GM08714 (cell line): ENCODE measurements around the gene RNF144B.
"Not testable (repeated sequence)": the region's sequence is repeated elsewhere in the genome, so short reads cannot be mapped to it uniquely, and the experiment has no call there.

Experiments
- H3K4me3 ChIP-seq: fragments of 200-500 bp; sonication (Bioruptor generic); 2 replicates; pipeline ENCODE4 v1.5.1; 2014; ENCODE audit warnings: mild to moderate bottlenecking, low read length, inconsistent platforms
- ZNF274 ChIP-seq: IDR thresholded peaks from 2 replicates; pipeline ENCODE4 v1.6.1; 2012; ENCODE audit warnings: mild to moderate bottlenecking, low read depth, low read length

RNF144B gene

DNA sequence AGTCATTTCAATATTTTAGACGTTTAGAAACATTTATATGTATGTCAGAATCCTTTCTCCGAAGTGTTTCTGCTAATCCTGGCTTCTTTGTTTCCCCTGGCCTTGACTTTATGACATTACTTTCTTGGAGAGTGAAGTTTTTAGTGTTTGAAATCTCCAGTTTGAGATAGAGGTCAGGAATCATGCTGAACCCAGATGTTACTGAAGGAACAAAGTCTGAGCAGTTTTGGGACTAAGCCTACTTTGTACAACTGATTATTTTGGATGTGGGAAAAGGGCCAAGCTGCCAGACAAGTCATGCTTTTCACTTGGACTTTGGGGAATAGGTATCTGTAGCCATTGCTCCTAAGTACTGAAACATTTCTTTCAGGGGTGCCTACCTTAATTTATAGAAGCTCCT, 2.3 kb downstream of the RNF144B start:
- TF ChIP-seq ZNF274: no peak
- H3K4me3 ChIP-seq: no peak overlapping the region

- TF ChIP-seq ZNF274: no peak
These were observed 3.3 kb downstream of the RNF144B start for GRCh38 chr6:18390476-18390875.

GRCh38 chr6:18391023-18391422, 3.9 kb downstream of the RNF144B start:
- no peak overlapping the region for H3K4me3 ChIP-seq
- no peak for TF ChIP-seq ZNF274

More at GRCh38 chr6:18390476-18390875, 3.3 kb downstream of the RNF144B start:
- H3K4me3 ChIP-seq: no peak overlapping the region

GRCh38 chr6:18392346-18392877, 5.3 kb downstream of the RNF144B start:
- H3K4me3 ChIP-seq: no peak overlapping the region
- TF ChIP-seq ZNF274: no peak

GRCh38 chr6:18393698-18394097, 6.5 kb downstream of the RNF144B start:
- TF ChIP-seq ZNF274: no peak
- no peak overlapping the region for H3K4me3 ChIP-seq

GRCh38 chr6:18395177-18395855, 8.2 kb downstream of the RNF144B start:
- H3K4me3 ChIP-seq: no peak overlapping the region

GRCh38 chr6:18395856-18396197, 8.7 kb downstream of the RNF144B start:
- TF ChIP-seq ZNF274: no peak
- no peak overlapping the region for H3K4me3 ChIP-seq

More at GRCh38 chr6:18395177-18395855, 8.2 kb downstream of the RNF144B start:
- TF ChIP-seq ZNF274: no peak

- no peak for TF ChIP-seq ZNF274
- H3K4me3 ChIP-seq: no peak overlapping the region
These were observed 10.6 kb downstream of the RNF144B start for GRCh38 chr6:18397701-18398100.

GRCh38 chr6:18398225-18398624, 11.1 kb downstream of the RNF144B start:
- H3K4me3 ChIP-seq: not testable (repeated sequence)

GRCh38 chr6:18400831-18401446, 13.8 kb downstream of the RNF144B start:
- no peak overlapping the region for H3K4me3 ChIP-seq
- no peak for TF ChIP-seq ZNF274

DNA sequence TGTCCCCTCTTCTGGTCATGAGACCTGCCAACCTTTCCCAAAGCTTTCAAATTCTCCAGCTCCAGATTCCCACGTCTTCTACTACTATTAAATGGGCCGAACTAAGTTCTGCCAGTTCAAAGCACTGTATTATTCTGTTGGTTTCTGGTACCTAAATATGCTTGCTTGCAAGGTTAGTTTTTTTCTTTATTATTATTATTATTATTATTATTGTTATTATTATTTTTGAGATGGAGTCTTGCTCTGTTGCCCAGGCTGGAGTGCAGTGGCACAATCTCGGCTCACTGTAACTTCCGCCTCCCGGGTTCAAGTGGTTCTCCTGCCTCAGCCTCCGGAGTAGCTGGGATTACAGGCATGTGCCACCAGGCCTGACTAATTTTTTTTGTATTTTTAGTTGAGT, 17.8 kb downstream of the RNF144B start:
- not testable (repeated sequence) for H3K4me3 ChIP-seq

GRCh38 chr6:18405477-18406293, 18.5 kb downstream of the RNF144B start:
- H3K4me3 ChIP-seq: no peak overlapping the region
- no peak for TF ChIP-seq ZNF274

DNA sequence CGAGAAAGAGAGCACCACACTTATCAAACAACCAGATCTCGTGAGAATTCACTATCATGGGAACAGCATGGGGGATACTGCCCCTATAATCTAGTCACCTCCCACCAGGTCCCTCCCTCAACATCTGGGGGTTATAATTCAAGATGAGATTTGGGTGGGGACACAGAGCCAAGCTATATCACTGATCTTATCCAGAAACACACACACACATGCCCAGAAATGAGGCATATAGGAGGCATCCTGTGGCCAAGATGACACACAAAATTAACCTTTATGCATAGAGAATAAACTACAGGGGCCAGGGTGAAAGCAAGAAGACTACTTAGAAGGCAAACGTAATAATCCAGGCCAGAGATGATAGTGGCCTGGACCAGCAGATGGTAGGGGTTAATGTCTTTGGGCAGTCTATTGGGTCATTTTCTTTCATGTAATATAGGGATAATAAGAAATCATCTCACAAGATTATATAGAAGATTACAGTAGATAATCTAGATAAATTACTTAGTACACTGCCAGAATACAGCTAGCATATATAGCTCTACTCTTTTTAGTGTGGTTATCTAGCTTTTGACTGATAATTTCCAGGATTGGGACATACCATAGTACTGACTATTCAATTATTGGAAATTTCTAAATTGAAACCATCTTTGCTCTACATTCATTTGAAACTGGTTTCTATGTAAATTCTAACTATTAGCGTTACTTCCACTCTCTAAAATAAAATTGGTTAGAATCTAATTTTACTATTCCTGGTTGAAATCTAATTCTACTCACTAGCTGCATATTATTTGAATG, 20.0 kb downstream of the RNF144B start:
- H3K4me3 ChIP-seq: no peak overlapping the region
- no peak for TF ChIP-seq ZNF274

- not testable (repeated sequence) for H3K4me3 ChIP-seq
These were observed 22.5 kb downstream of the RNF144B start for GRCh38 chr6:18409602-18410001.
